C4-2B (cell line): ENCODE measurements around the gene BABAM2.

Source experiments
- CTCF ChIP-seq: fragments of 450-650 bp; conservative IDR thresholded peaks from 2 replicates; pipeline ENCODE4 v1.5.1; 2017; ENCODE audit warnings: mild to moderate bottlenecking
- ZFX ChIP-seq: fragments of 450-650 bp; IDR thresholded peaks from 2 replicates; pipeline ENCODE4 v1.6.1; 2017

GRCh38 chr2:28054916-28055315 is 164.4 kb downstream of the BABAM2 start:
- no peak for TF ChIP-seq CTCF
- no peak for TF ChIP-seq ZFX
